Chondrocyte (in vitro differentiated cells): ENCODE measurements around the gene KRT39. TPM values are rescaled to one million over a fixed set of nuclear protein-coding genes. Genes with fewer than 3 reads are reported as not detected.
A peak's percentile ranks its signal among the peaks of the same experiment; 100 is the strongest.
"Not testable (repeated sequence)": the region's sequence is repeated elsewhere in the genome, so short reads cannot be mapped to it uniquely, and the experiment has no call there.

Experiments used
- DNase-seq: peaks from one replicate; pipeline ENCODE4 v3.0.0; 2021; ENCODE audit warnings: mixed read lengths, low spot score
- H3K27ac Mint-ChIP-seq: one replicate; pipeline ENCODE4 v1.8.0; 2021; ENCODE audit warnings: mild to moderate bottlenecking, moderate library complexity, mixed read lengths; ENCODE audit not compliant: unreplicated experiment
- H3K27me3 Mint-ChIP-seq: 2 replicates; pipeline ENCODE4 v1.8.0; 2021; ENCODE audit warnings: low read depth, mixed read lengths
- H3K36me3 Mint-ChIP-seq: 2 replicates; pipeline ENCODE4 v1.8.0; 2021; ENCODE audit warnings: low read depth, mixed read lengths
- H3K4me1 Mint-ChIP-seq: 2 replicates; pipeline ENCODE4 v1.8.0; 2021; ENCODE audit warnings: low read depth, mild to moderate bottlenecking, mixed read lengths
- H3K4me3 Mint-ChIP-seq: one replicate; pipeline ENCODE4 v1.8.0; 2021; ENCODE audit warnings: mild to moderate bottlenecking, moderate library complexity, mixed read lengths; ENCODE audit not compliant: unreplicated experiment
- H3K9me3 Mint-ChIP-seq: 2 replicates; pipeline ENCODE4 v1.8.0; 2021; ENCODE audit warnings: low read depth, mixed read lengths
- total RNA-seq: library from RNA; stranded (reverse); gene quantifications from 3 replicates; pipeline ENCODE4 v1.2.1, GENCODE V29; 2021
- TF ChIP-seq, protein P1 (sequence below): fragments of 200-600 bp; sonication (generic); IDR thresholded peaks from 2 replicates; pipeline ENCODE4 v1.5.0; 2021; ENCODE audit warnings: antibody characterized with exemption, mild to moderate bottlenecking, moderate library complexity

KRT39 gene
- total RNA-seq, 1 donor from 2014 or later: not detected

DNA sequence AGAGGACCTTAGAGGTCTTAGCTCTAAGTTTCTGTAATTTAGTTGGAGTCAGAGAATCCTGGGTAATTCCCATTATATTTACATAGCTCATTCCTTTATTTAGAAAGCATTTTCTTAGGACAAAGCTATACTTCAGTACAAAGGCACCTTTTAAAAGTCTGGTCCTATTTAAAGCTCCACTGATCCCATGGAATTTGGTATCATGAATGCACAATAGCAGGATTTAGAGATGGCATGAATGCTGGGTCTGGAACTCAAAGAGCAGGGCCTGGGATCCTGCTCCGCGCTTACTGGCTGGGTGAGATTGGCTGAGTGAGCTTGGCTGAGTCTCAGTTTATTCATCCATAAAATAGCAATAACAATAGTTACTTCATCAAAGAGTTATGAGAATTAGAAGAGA is 34.1 kb downstream of the KRT39 start:
- H3K36me3 Mint-ChIP-seq: no peaks in the 10 kb centered on the region
- no peaks in the 10 kb centered on the region for H3K9me3 Mint-ChIP-seq
- no peak for DNase-seq
- no peak overlapping the region for H3K4me3 Mint-ChIP-seq
- H3K27ac Mint-ChIP-seq: no peak overlapping the region
- peaks cover 4% of the 10 kb centered on the region for H3K4me1 Mint-ChIP-seq
- TF ChIP-seq, protein P1, sequence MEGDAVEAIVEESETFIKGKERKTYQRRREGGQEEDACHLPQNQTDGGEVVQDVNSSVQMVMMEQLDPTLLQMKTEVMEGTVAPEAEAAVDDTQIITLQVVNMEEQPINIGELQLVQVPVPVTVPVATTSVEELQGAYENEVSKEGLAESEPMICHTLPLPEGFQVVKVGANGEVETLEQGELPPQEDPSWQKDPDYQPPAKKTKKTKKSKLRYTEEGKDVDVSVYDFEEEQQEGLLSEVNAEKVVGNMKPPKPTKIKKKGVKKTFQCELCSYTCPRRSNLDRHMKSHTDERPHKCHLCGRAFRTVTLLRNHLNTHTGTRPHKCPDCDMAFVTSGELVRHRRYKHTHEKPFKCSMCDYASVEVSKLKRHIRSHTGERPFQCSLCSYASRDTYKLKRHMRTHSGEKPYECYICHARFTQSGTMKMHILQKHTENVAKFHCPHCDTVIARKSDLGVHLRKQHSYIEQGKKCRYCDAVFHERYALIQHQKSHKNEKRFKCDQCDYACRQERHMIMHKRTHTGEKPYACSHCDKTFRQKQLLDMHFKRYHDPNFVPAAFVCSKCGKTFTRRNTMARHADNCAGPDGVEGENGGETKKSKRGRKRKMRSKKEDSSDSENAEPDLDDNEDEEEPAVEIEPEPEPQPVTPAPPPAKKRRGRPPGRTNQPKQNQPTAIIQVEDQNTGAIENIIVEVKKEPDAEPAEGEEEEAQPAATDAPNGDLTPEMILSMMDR: no peak
- H3K27me3 Mint-ChIP-seq: no peaks in the 10 kb centered on the region

DNA sequence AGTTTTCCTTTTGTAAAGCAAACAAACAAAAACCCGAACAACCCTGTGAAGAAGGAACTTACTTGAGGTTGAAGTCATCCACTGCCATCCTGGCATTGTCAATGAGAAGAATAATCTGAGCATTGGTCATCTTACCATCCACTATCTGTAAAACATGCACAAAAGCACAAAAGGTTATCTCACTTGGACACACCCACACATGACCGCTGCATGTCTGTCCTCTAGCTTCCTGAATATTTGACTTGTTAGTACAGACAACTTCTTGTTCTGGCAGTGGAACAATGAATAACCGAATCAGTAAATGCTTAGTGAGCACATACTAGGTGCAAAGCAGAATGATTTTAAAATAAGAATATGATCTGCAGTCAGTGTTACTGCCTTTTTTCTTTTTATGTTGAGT is 35.4 kb downstream of the KRT39 start:
- Mint-ChIP-seq H3K4me1 (no peaks in the 10 kb centered on the region), H3K9me3 (no peaks in the 10 kb centered on the region), H3K36me3 (no peaks in the 10 kb centered on the region), H3K27me3 (no peaks in the 10 kb centered on the region), H3K27ac (no peak overlapping the region), H3K4me3 (no peak overlapping the region)
- no peak for DNase-seq
- TF ChIP-seq, protein P1: no peak

DNA sequence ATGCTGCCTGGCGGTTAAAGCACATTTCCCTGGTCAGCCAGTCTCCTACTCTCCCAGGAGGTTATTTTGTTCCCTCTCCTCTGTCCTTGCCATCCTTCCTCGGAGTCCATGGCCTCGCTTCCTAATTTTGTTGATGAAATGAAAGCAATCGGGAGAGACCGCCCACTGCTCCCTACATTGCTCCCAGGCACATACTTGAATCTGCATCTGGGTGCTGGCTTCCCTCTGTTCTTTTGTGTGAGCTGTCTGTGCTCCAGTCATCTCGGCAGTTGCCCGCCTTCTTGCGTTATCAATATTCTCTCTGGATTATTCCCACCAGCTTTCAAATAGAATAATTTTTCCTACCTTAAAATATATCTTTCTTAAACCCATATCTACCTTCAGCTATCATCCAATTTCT is 40.4 kb downstream of the KRT39 start:
- no peak overlapping the region for H3K4me3 Mint-ChIP-seq
- no peaks in the 10 kb centered on the region for H3K27me3 Mint-ChIP-seq
- H3K27ac Mint-ChIP-seq: no peak overlapping the region
- H3K9me3 Mint-ChIP-seq: no peaks in the 10 kb centered on the region
- peaks cover 15% of the 10 kb centered on the region for H3K4me1 Mint-ChIP-seq
- DNase-seq: no peak
- peaks cover 2% of the 10 kb centered on the region for H3K36me3 Mint-ChIP-seq
- TF ChIP-seq, protein P1: no peak

DNA sequence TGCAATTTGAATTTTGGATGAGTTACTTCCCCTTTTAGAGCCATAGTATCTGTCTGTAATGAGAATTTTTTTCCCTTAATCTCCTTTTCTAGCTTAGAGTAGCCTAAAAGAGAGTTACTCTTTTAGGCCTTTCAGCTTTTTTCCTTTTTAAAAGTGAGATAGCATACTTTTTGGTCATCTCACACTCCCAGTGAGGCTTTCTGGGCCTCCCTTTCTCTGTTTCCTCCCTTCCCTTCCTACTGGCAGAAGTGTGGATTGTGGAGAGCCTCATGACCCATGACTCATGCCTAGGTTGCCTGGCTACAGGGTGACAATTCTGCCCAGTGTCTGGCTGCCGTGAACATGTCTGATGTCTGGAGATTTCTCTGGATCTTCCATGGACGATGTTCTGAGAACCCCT is 44.5 kb downstream of the KRT39 start:
- H3K27ac Mint-ChIP-seq: peak overlapping the region; percentile 96
- H3K9me3 Mint-ChIP-seq: no peaks in the 10 kb centered on the region

DNA sequence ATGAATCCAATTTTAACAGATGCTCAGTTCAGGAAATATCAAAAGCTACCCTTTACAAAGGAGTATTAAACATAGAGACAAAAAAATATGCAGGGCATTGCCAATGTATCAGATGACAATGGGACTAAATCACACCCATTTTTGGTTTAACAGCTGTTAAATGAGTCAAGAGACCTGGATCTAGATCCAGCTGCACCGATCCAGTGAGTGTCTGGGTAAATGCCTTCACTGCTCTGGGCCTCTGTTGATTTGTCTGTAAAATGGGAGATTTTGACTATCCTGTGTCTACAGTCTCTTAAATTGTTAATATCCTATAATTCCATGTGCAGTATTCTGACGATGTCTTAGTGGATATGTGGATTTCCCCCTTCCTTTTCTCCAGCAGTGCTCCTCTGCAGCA is 45.7 kb downstream of the KRT39 start:
- TF ChIP-seq, protein P1: no peak
- no peak for DNase-seq
- H3K4me3 Mint-ChIP-seq: no peak overlapping the region
- no peaks in the 10 kb centered on the region for H3K9me3 Mint-ChIP-seq
- peaks cover 2% of the 10 kb centered on the region for H3K36me3 Mint-ChIP-seq
- peak overlapping the region; percentile 36 for H3K27ac Mint-ChIP-seq
- no peaks in the 10 kb centered on the region for H3K27me3 Mint-ChIP-seq
- peaks cover 18% of the 10 kb centered on the region for H3K4me1 Mint-ChIP-seq

More for the DNA sequence above, 44.5 kb downstream of the KRT39 start:
- H3K4me3 Mint-ChIP-seq: no peak overlapping the region
- peaks cover 2% of the 10 kb centered on the region for H3K36me3 Mint-ChIP-seq
- TF ChIP-seq, protein P1: no peak
- no peaks in the 10 kb centered on the region for H3K27me3 Mint-ChIP-seq
- peaks cover 18% of the 10 kb centered on the region for H3K4me1 Mint-ChIP-seq
- DNase-seq: no peak

DNA sequence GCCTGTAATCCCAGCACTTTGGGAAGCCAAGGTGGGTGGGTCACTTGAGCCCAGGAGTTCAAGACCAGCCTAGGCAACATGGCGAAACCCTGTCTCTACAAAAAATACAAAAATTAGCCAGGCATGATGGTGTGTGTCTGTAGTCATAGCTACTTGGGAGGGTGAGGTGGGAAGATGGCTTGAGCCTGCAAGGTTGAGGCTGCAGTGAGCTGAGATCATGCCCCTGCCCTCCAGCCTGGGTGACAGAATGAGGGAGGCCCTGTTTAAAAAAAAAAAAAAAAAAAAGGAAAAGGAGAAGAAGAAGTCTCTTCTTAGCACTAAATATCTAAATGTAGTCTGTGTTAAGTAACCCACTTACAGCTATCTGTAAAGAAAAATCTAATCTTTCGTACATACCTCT is 49.6 kb downstream of the KRT39 start:
- H3K27me3 Mint-ChIP-seq, H3K4me3 Mint-ChIP-seq, DNase-seq, H3K36me3 Mint-ChIP-seq, H3K27ac Mint-ChIP-seq, H3K9me3 Mint-ChIP-seq: not testable (repeated sequence)
- peaks cover 26% of the 10 kb centered on the region for H3K4me1 Mint-ChIP-seq
